A549 (cell line): ENCODE results near the gene ZNF282.

ENCODE experiments used
- BHLHE40 ChIP-seq: IDR thresholded peaks from 2 replicates; pipeline ENCODE4 v1.6.1; 2012; ENCODE audit warnings: low read depth, low read length, inconsistent platforms
- CHD2 ChIP-seq: fragments of 150-350 bp; IDR thresholded peaks from 2 replicates; pipeline ENCODE4 v1.6.1; 2014; ENCODE audit warnings: low read length; ENCODE audit not compliant: partially characterized antibody
- CTCF ChIP-seq: fragments of >200 bp; sonication (Bioruptor Twin); formaldehyde crosslinking; IDR thresholded peaks from 3 replicates; pipeline ENCODE4 v1.5.1; 2016
- HMGXB4 ChIP-seq: fragments of 250-450 bp; sonication (Bioruptor Pico); IDR thresholded peaks from 2 replicates; pipeline ENCODE4 v1.5.0; 2021; ENCODE audit warnings: mild to moderate bottlenecking, moderate library complexity, borderline replicate concordance
- NR3C1 ChIP-seq: fragments of >200 bp; sonication (Bioruptor Twin); formaldehyde crosslinking; IDR thresholded peaks from 3 replicates; pipeline ENCODE4 v1.6.1; 2017
- POLR2A ChIP-seq: IDR thresholded peaks from 2 replicates; pipeline ENCODE4 v1.6.1; 2012; ENCODE audit warnings: mild to moderate bottlenecking, low read length
- RCOR1 ChIP-seq: fragments of 150-350 bp; IDR thresholded peaks from 2 replicates; pipeline ENCODE4 v1.6.1; 2014; ENCODE audit warnings: antibody characterized with exemption, low read length, low read depth
- REST ChIP-seq: fragments of 200-600 bp; sonication (generic); IDR thresholded peaks from 2 replicates; pipeline ENCODE4 v1.6.1; 2016; ENCODE audit warnings: antibody characterized with exemption, mild to moderate bottlenecking, moderate library complexity
- SREBF2 ChIP-seq: fragments of 450-650 bp; IDR thresholded peaks from 2 replicates; pipeline ENCODE4 v1.6.1; 2014; ENCODE audit warnings: mild to moderate bottlenecking, moderate library complexity
- TP53 ChIP-seq: fragments of 250-450 bp; sonication (Bioruptor Pico); IDR thresholded peaks from 2 replicates; pipeline ENCODE4 v1.5.0; 2021; ENCODE audit warnings: mild to moderate bottlenecking, moderate library complexity
- USF2 ChIP-seq: fragments of 450-650 bp; IDR thresholded peaks from 2 replicates; pipeline ENCODE4 v1.6.1; 2014; ENCODE audit warnings: antibody characterized with exemption
- ZSCAN20 ChIP-seq: fragments of 250-450 bp; sonication (Bioruptor Pico); IDR thresholded peaks from 2 replicates; pipeline ENCODE4 v1.8.0; 2022; ENCODE audit warnings: mild to moderate bottlenecking, moderate library complexity

GRCh38 chr7:149240637-149241036, 45.3 kb downstream of the ZNF282 start:
- TF ChIP-seq CTCF (no peak), TP53 (no peak), RCOR1 (no peak), NR3C1 (no peak), ZSCAN20 (no peak), CHD2 (no peak), POLR2A (no peak), REST (no peak), SREBF2 (no peak), USF2 (no peak), HMGXB4 (CRISPR knock-in tag) (no peak), BHLHE40 (no peak)
